Activated CD8-positive, alpha-beta T cell treated with anti-CD3 and anti-CD28 coated beads, Interleukin-2, amount 10 ng/mL, durations not matched to agents 7 days and 5 days (primary cell): ENCODE data around the gene RASIP1. TPM values are rescaled to one million over a fixed set of nuclear protein-coding genes. Genes with fewer than 3 reads are reported as not detected.

Source experiments
- ATAC-seq: fragments of 150-1000 bp; cut with Tn5 transposase; one replicate; pipeline ENCODE4 v1.10.0; 2021; ENCODE audit warnings: moderate library complexity
- CTCF ChIA-PET: fragments of 350-600 bp; sonication (Branson Sonifier 250); formaldehyde crosslinking; loops from one replicate; lab custom pipeline; 2021; ENCODE audit warnings: antibody characterized with exemption; lab: Charles Lee
- POLR2A ChIA-PET: fragments of 350-600 bp; sonication (Branson Sonifier 250); formaldehyde crosslinking; loops from one replicate; lab custom pipeline; 2021; ENCODE audit warnings: antibody characterized with exemption; lab: Charles Lee
- DNase-seq: peaks from one replicate; pipeline ENCODE4 v3.0.0-alpha.2; 2020
- H3K27ac Mint-ChIP-seq: one replicate; pipeline ENCODE4 v1.8.0; 2021; ENCODE audit warnings: mild to moderate bottlenecking, mixed read lengths
- H3K27me3 Mint-ChIP-seq: one replicate; pipeline ENCODE4 v1.8.0; 2021; ENCODE audit warnings: low read depth, mixed read lengths
- H3K36me3 Mint-ChIP-seq: one replicate; pipeline ENCODE4 v1.8.0; 2021; ENCODE audit warnings: low read depth, mixed read lengths
- H3K4me1 Mint-ChIP-seq: one replicate; pipeline ENCODE4 v1.8.0; 2021; ENCODE audit warnings: low read depth, mixed read lengths
- H3K4me3 Mint-ChIP-seq: one replicate; pipeline ENCODE4 v1.8.0; 2021; ENCODE audit warnings: mild to moderate bottlenecking, mixed read lengths
- H3K9me3 Mint-ChIP-seq: one replicate; pipeline ENCODE4 v1.8.0; 2022; ENCODE audit warnings: mixed read lengths; ENCODE audit not compliant: insufficient read depth
- total RNA-seq, 2 experiments: library from RNA; stranded (reverse); gene quantifications; one replicate each; pipeline ENCODE4 v1.2.3, GENCODE V29; 2021

The RASIP1 gene
- total RNA-seq, 2 experiments from 2014 or later, result 0.26 to 0.42 TPM

- ATAC-seq (no peak), DNase-seq (peak; percentile 54)
- H3K27ac Mint-ChIP-seq, result no peak overlapping the region
- no peaks in the 10 kb centered on the region for H3K36me3 Mint-ChIP-seq
- no peak overlapping the region for H3K4me3 Mint-ChIP-seq
- H3K27me3 Mint-ChIP-seq, result peaks cover 19% of the 10 kb centered on the region
- peaks cover 10% of the 10 kb centered on the region for H3K9me3 Mint-ChIP-seq
- ChIA-PET CTCF (no interaction called here), POLR2A (no interaction called here)
- H3K4me1 Mint-ChIP-seq, result peaks cover 34% of the 10 kb centered on the region
Observed at GRCh38 chr19:48741129-48741999, 954 bp upstream of the RASIP1 start.

GRCh38 chr19:48739404-48740163 is 826 bp downstream of the RASIP1 start:
- ATAC-seq (peak; percentile 1), DNase-seq (no peak)
- H3K4me3 Mint-ChIP-seq, result no peak overlapping the region
- no peaks in the 10 kb centered on the region for H3K36me3 Mint-ChIP-seq
- no peaks in the 10 kb centered on the region for H3K9me3 Mint-ChIP-seq
- ChIA-PET CTCF (interaction anchor here (1.1 to 2.9 kb wide), 8 partner anchors 8 to 258 kb away, joined by 3 to 18 read pairs (median 9); partner anchors contain the start of genes BAX and CA11), POLR2A (interaction anchor here (2.3 kb wide), 1 partner anchor 19 kb away, joined by 6 read pairs; no protein-coding TSS in a partner anchor)
- peaks cover 14% of the 10 kb centered on the region for H3K27me3 Mint-ChIP-seq
- H3K27ac Mint-ChIP-seq, result no peak overlapping the region
- peaks cover 29% of the 10 kb centered on the region for H3K4me1 Mint-ChIP-seq

- ATAC-seq (peak; percentile 98), DNase-seq (peak; percentile 94)
- Mint-ChIP-seq H3K4me1 (peaks cover 29% of the 10 kb centered on the region), H3K9me3 (no peaks in the 10 kb centered on the region), H3K27me3 (peaks cover 14% of the 10 kb centered on the region), H3K36me3 (no peaks in the 10 kb centered on the region), H3K4me3 (peak overlapping the region; percentile 34), H3K27ac (no peak overlapping the region)
- ChIA-PET POLR2A (interaction anchor here (0.7 to 2.3 kb wide), 2 partner anchors 11 to 18 kb away, joined by 3 to 6 read pairs; no protein-coding TSS in a partner anchor), CTCF (interaction anchor here (0.9 to 2.9 kb wide), 9 partner anchors 9 to 259 kb away, joined by 3 to 18 read pairs (median 5); partner anchors contain the start of genes BAX and CA11)
Observed at GRCh38 chr19:48738557-48739403, 1.6 kb downstream of the RASIP1 start.

- DNase-seq (no peak), ATAC-seq (no peak)
- no peaks in the 10 kb centered on the region for H3K9me3 Mint-ChIP-seq
- H3K4me3 Mint-ChIP-seq, result no peak overlapping the region
- no peak overlapping the region for H3K27ac Mint-ChIP-seq
- CTCF ChIA-PET, result interaction anchor here (2.9 kb wide), 1 partner anchor 63 kb away, joined by 15 read pairs; no protein-coding TSS in a partner anchor
- H3K4me1 Mint-ChIP-seq, result peaks cover 29% of the 10 kb centered on the region
- H3K36me3 Mint-ChIP-seq, result no peaks in the 10 kb centered on the region
- POLR2A ChIA-PET, result interaction anchor here (0.6 to 1.3 kb wide), 2 partner anchors 23 to 222 kb away, joined by 3 to 4 read pairs; no protein-coding TSS in a partner anchor
- H3K27me3 Mint-ChIP-seq, result peaks cover 18% of the 10 kb centered on the region
Observed at GRCh38 chr19:48737360-48737998, 2.9 kb downstream of the RASIP1 start.

GRCh38 chr19:48735031-48735615 is 5.3 kb downstream of the RASIP1 start:
- Mint-ChIP-seq H3K36me3 (no peaks in the 10 kb centered on the region), H3K27ac (no peak overlapping the region), H3K9me3 (no peaks in the 10 kb centered on the region), H3K4me1 (peaks cover 15% of the 10 kb centered on the region), H3K27me3 (peaks cover 15% of the 10 kb centered on the region), H3K4me3 (no peak overlapping the region)
- ChIA-PET CTCF (interaction anchor here (1.3 kb wide), 1 partner anchor 8 kb away, joined by 3 read pairs; no protein-coding TSS in a partner anchor), POLR2A (no interaction called here)
- DNase-seq, result no peak
- no peak for ATAC-seq

- DNase-seq (no peak), ATAC-seq (no peak)
- Mint-ChIP-seq H3K4me1 (peaks cover 11% of the 10 kb centered on the region), H3K27ac (no peak overlapping the region), H3K27me3 (peaks cover 11% of the 10 kb centered on the region), H3K9me3 (no peaks in the 10 kb centered on the region), H3K36me3 (no peaks in the 10 kb centered on the region), H3K4me3 (no peak overlapping the region)
- POLR2A ChIA-PET, result no interaction called here
- CTCF ChIA-PET, result no interaction called here
Observed at GRCh38 chr19:48734625-48735024, 5.8 kb downstream of the RASIP1 start.

GRCh38 chr19:48731452-48731851 is 9.0 kb downstream of the RASIP1 start:
- Mint-ChIP-seq H3K36me3 (peaks cover 15% of the 10 kb centered on the region), H3K4me3 (no peak overlapping the region), H3K9me3 (peaks cover 4% of the 10 kb centered on the region), H3K27ac (no peak overlapping the region), H3K4me1 (peaks cover 7% of the 10 kb centered on the region), H3K27me3 (peaks cover 11% of the 10 kb centered on the region)
- ChIA-PET CTCF (no interaction called here), POLR2A (no interaction called here)
- no peak for DNase-seq
- no peak for ATAC-seq

GRCh38 chr19:48728911-48729664 is 11.3 kb downstream of the RASIP1 start:
- CTCF ChIA-PET, result no interaction called here
- Mint-ChIP-seq H3K27ac (no peak overlapping the region), H3K36me3 (peaks cover 28% of the 10 kb centered on the region), H3K4me3 (no peak overlapping the region), H3K27me3 (peaks cover 11% of the 10 kb centered on the region), H3K4me1 (peaks cover 24% of the 10 kb centered on the region), H3K9me3 (peaks cover 16% of the 10 kb centered on the region)
- POLR2A ChIA-PET, result no interaction called here
- ATAC-seq, result no peak
- DNase-seq, result no peak

- H3K4me3 Mint-ChIP-seq, result peak overlapping the region; percentile 22
Observed at GRCh38 chr19:48726556-48726955, 13.9 kb downstream of the RASIP1 start.

More at GRCh38 chr19:48726556-48726955, 13.9 kb downstream of the RASIP1 start:
- H3K27ac Mint-ChIP-seq, result peak overlapping the region; percentile 97
- H3K4me1 Mint-ChIP-seq, result peaks cover 26% of the 10 kb centered on the region
- POLR2A ChIA-PET, result interaction anchor here (1.0 kb wide), 1 partner anchor 13 kb away, joined by 3 read pairs; no protein-coding TSS in a partner anchor
- H3K27me3 Mint-ChIP-seq, result peaks cover 4% of the 10 kb centered on the region
- peaks cover 28% of the 10 kb centered on the region for H3K36me3 Mint-ChIP-seq
- DNase-seq (peak; percentile 66), ATAC-seq (peak; percentile 75)
- CTCF ChIA-PET, result interaction anchor here (1.0 to 2.5 kb wide), 3 partner anchors 9 to 51 kb away, joined by 3 to 15 read pairs (median 9); no protein-coding TSS in a partner anchor
- H3K9me3 Mint-ChIP-seq, result peaks cover 16% of the 10 kb centered on the region
